OCI-LY1 (cell line): Measurements from ENCODE around the gene MACROD2.

ENCODE experiments used
- H2AFZ ChIP-seq: fragments of 200-600 bp; sonication (generic), shearing (Covaris generic); 2 replicates; pipeline ENCODE4 v1.6.0; 2014; ENCODE audit warnings: antibody characterized with exemption, mild to moderate bottlenecking, low read length
- H3F3A ChIP-seq: fragments of 200-600 bp; sonication (generic), shearing (Covaris generic); 2 replicates; pipeline ENCODE4 v1.6.0; 2014; ENCODE audit warnings: mild to moderate bottlenecking, antibody characterized with exemption, low read length, moderate library complexity; ENCODE audit not compliant: insufficient read depth
- H3K27ac ChIP-seq: fragments of 200-600 bp; sonication (generic); 2 replicates; pipeline ENCODE4 v1.5.1; 2014; ENCODE audit warnings: low read length, mixed run types, mild to moderate bottlenecking, low read depth; ENCODE audit not compliant: poor library complexity, severe bottlenecking
- H3K27me3 ChIP-seq: fragments of 200-600 bp; sonication (generic); 2 replicates; pipeline ENCODE4 v1.6.0; 2014; ENCODE audit warnings: antibody characterized with exemption, mild to moderate bottlenecking, low read length, moderate library complexity; ENCODE audit not compliant: insufficient read depth
- H3K36me3 ChIP-seq: fragments of 200-600 bp; sonication (generic); 2 replicates; pipeline ENCODE4 v1.6.1; 2014; ENCODE audit warnings: mild to moderate bottlenecking, antibody characterized with exemption, low read length, moderate library complexity, mixed read lengths; ENCODE audit not compliant: insufficient read depth
- H3K4me1 ChIP-seq: fragments of 200-600 bp; sonication (generic); 2 replicates; pipeline ENCODE4 v1.5.1; 2014; ENCODE audit warnings: mild to moderate bottlenecking, low read length, moderate library complexity; ENCODE audit not compliant: insufficient read depth, severe bottlenecking
- H3K4me2 ChIP-seq: fragments of 200-600 bp; sonication (generic), shearing (Covaris generic); 2 replicates; pipeline ENCODE4 v1.6.1; 2014; ENCODE audit warnings: low read length
- H3K4me3 ChIP-seq: fragments of 200-600 bp; sonication (generic); 2 replicates; pipeline ENCODE4 v1.5.1; 2014; ENCODE audit warnings: low read length, low read depth, mild to moderate bottlenecking, mixed read lengths; ENCODE audit not compliant: poor library complexity, severe bottlenecking
- H3K79me2 ChIP-seq: fragments of 200-600 bp; shearing (Covaris generic); 2 replicates; pipeline ENCODE4 v1.6.1; 2016; ENCODE audit warnings: mixed run types, low read length, mixed read lengths; ENCODE audit not compliant: insufficient read depth
- H3K9ac ChIP-seq: fragments of 200-600 bp; sonication (generic), shearing (Covaris generic); 2 replicates; pipeline ENCODE4 v1.6.1; 2014; ENCODE audit warnings: mild to moderate bottlenecking, low read length, mixed read lengths
- H3K9me2 ChIP-seq: fragments of 200-600 bp; sonication (generic), shearing (Covaris generic); 2 replicates; pipeline ENCODE4 v1.6.1; 2014; ENCODE audit warnings: low read depth, mild to moderate bottlenecking, low read length, mixed read lengths
- H3K9me3 ChIP-seq: fragments of 200-600 bp; shearing (Covaris generic); 2 replicates; pipeline ENCODE4 v1.6.1; 2014; ENCODE audit warnings: low read length, mixed read lengths
- H4K20me1 ChIP-seq: fragments of 200-600 bp; sonication (generic), shearing (Covaris generic); 2 replicates; pipeline ENCODE4 v1.6.0; 2016; ENCODE audit warnings: mild to moderate bottlenecking, low read length; ENCODE audit not compliant: insufficient read depth
- EZH2 ChIP-seq: fragments of 200-600 bp; sonication (generic), shearing (Covaris generic); IDR thresholded peaks from 2 replicates; pipeline ENCODE4 v1.8.0; 2017; ENCODE audit warnings: borderline replicate concordance, mixed run types, mild to moderate bottlenecking, antibody characterized with exemption, low read length, moderate library complexity, mixed read lengths
- TF ChIP-seq, protein P1 (sequence below): fragments of 200-600 bp; sonication (generic), shearing (Covaris generic); IDR thresholded peaks from 2 replicates; pipeline ENCODE4 v1.5.1; 2017; ENCODE audit warnings: mild to moderate bottlenecking, antibody characterized with exemption, low read length, moderate library complexity, mixed read lengths

The MACROD2 gene

DNA sequence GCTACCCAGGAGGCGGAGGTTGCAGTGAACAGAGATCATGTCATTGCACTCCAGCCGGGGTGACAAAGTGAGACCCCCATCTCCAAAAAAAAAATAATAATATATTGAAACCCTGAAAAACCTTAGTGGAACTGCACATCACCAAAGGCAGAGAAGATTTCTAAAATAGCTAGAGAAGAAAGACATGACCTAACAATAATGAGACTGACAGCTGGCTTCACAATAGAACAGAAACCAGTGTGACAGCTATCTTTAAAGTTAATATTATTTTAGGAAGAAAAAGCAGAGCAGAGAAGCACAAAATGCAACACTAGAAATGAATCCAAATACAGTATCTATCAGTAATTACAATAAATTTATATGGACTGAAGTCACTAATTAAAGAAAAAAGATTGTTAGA, 409.2 kb downstream of the MACROD2 start:
- Histone ChIP-seq H3F3A (no peaks in the 10 kb centered on the region), H4K20me1 (no peaks in the 10 kb centered on the region), H3K27ac (no peak overlapping the region), H3K79me2 (no peaks in the 10 kb centered on the region), H3K9me3 (no peaks in the 10 kb centered on the region), H3K9me2 (no peaks in the 10 kb centered on the region), H3K4me1 (no peaks in the 10 kb centered on the region), H3K27me3 (no peaks in the 10 kb centered on the region), H3K36me3 (no peaks in the 10 kb centered on the region), H3K4me2 (no peak overlapping the region), H3K4me3 (no peak overlapping the region), H3K9ac (no peak overlapping the region), H2AFZ (no peak overlapping the region)
- TF ChIP-seq, protein P1, sequence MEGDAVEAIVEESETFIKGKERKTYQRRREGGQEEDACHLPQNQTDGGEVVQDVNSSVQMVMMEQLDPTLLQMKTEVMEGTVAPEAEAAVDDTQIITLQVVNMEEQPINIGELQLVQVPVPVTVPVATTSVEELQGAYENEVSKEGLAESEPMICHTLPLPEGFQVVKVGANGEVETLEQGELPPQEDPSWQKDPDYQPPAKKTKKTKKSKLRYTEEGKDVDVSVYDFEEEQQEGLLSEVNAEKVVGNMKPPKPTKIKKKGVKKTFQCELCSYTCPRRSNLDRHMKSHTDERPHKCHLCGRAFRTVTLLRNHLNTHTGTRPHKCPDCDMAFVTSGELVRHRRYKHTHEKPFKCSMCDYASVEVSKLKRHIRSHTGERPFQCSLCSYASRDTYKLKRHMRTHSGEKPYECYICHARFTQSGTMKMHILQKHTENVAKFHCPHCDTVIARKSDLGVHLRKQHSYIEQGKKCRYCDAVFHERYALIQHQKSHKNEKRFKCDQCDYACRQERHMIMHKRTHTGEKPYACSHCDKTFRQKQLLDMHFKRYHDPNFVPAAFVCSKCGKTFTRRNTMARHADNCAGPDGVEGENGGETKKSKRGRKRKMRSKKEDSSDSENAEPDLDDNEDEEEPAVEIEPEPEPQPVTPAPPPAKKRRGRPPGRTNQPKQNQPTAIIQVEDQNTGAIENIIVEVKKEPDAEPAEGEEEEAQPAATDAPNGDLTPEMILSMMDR, result no peak
- TF ChIP-seq EZH2, result no peak

DNA sequence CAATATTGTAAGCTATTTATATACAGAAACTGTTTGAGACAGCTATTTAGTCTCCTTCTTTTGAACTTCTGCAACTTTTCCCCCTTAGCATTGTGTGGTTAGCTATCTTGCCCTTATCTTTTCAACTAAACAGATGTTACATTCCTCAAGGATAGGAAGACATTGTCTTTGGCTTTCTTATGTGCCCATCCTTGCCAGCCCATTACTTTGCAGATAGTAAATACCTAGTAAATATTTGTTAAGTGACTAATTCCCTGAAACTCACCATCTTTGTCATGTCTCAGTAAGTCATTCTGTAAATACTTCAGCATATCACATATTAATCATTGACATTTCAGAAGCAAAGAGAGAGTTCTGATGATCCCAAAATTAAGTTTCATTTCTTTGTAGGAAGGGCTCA, 411.2 kb downstream of the MACROD2 start:
- Histone ChIP-seq H3K27me3 (no peaks in the 10 kb centered on the region), H4K20me1 (no peaks in the 10 kb centered on the region), H3K4me1 (no peaks in the 10 kb centered on the region), H3K9ac (no peak overlapping the region), H3K79me2 (no peaks in the 10 kb centered on the region), H3K36me3 (no peaks in the 10 kb centered on the region), H3F3A (no peaks in the 10 kb centered on the region), H3K4me2 (no peak overlapping the region), H3K4me3 (no peak overlapping the region), H2AFZ (no peak overlapping the region), H3K9me2 (no peaks in the 10 kb centered on the region), H3K9me3 (no peaks in the 10 kb centered on the region), H3K27ac (no peak overlapping the region)
- TF ChIP-seq EZH2, result no peak
- TF ChIP-seq, protein P1, result no peak

GRCh38 chr20:14407336-14407735, 412.0 kb downstream of the MACROD2 start:
- no peaks in the 10 kb centered on the region for H3K79me2 ChIP-seq
- TF ChIP-seq EZH2, result no peak
- TF ChIP-seq, protein P1, result no peak
- no peak overlapping the region for H3K4me3 ChIP-seq
- no peak overlapping the region for H3K9ac ChIP-seq
- no peaks in the 10 kb centered on the region for H3K9me2 ChIP-seq
- no peaks in the 10 kb centered on the region for H3K4me1 ChIP-seq
- no peaks in the 10 kb centered on the region for H3K27me3 ChIP-seq
- no peaks in the 10 kb centered on the region for H3F3A ChIP-seq
- H3K4me2 ChIP-seq, result no peak overlapping the region
- H4K20me1 ChIP-seq, result no peaks in the 10 kb centered on the region
- no peak overlapping the region for H2AFZ ChIP-seq
- no peak overlapping the region for H3K27ac ChIP-seq
- H3K9me3 ChIP-seq, result no peaks in the 10 kb centered on the region
- no peaks in the 10 kb centered on the region for H3K36me3 ChIP-seq
